AG10803 (cell line): ENCODE results near the gene APLF.

ENCODE experiments used
- DNase-seq: peaks from one replicate; pipeline ENCODE4 v3.0.0; 2010; ENCODE audit warnings: low read depth
- H3K4me3 ChIP-seq: 2 replicates; pipeline ENCODE4 v1.5.1; 2011; ENCODE audit warnings: mild to moderate bottlenecking, low read length, control low read depth
- CTCF ChIP-seq: conservative IDR thresholded peaks from 2 replicates; pipeline ENCODE4 v1.5.1; 2011; ENCODE audit warnings: mild to moderate bottlenecking, low read length, control low read depth, inconsistent platforms

APLF gene

GRCh38 chr2:68491582-68491981 lies 24.2 kb downstream of the APLF start:
- H3K4me3 ChIP-seq, result no peak overlapping the region
- TF ChIP-seq CTCF, result no peak
- no peak for DNase-seq

GRCh38 chr2:68499133-68499532 lies 31.7 kb downstream of the APLF start:
- no peak overlapping the region for H3K4me3 ChIP-seq
- no peak for TF ChIP-seq CTCF
- no peak for DNase-seq

GRCh38 chr2:68500649-68501048 lies 33.3 kb downstream of the APLF start:
- no peak for DNase-seq
- TF ChIP-seq CTCF, result no peak
- H3K4me3 ChIP-seq, result no peak overlapping the region

- TF ChIP-seq CTCF, result no peak
- H3K4me3 ChIP-seq, result no peak overlapping the region
- no peak for DNase-seq
Measured at GRCh38 chr2:68501768-68502167, 34.4 kb downstream of the APLF start.

GRCh38 chr2:68505603-68506159 lies 38.3 kb downstream of the APLF start:
- no peak for DNase-seq
- H3K4me3 ChIP-seq, result no peak overlapping the region
- TF ChIP-seq CTCF, result no peak

- no peak for DNase-seq
- TF ChIP-seq CTCF, result no peak
- H3K4me3 ChIP-seq, result no peak overlapping the region
Measured at GRCh38 chr2:68506170-68506569, 38.8 kb downstream of the APLF start.

GRCh38 chr2:68512326-68512725 lies 44.9 kb downstream of the APLF start:
- no peak overlapping the region for H3K4me3 ChIP-seq
- DNase-seq, result no peak
- TF ChIP-seq CTCF, result no peak
